HS-27A (cell line): ENCODE data around the gene ITGB4.

Experiments
- DNase-seq: peaks from one replicate; pipeline ENCODE4 v3.0.0-alpha.2; 2012; ENCODE audit warnings: low read depth, missing footprints

The ITGB4 gene

DNA sequence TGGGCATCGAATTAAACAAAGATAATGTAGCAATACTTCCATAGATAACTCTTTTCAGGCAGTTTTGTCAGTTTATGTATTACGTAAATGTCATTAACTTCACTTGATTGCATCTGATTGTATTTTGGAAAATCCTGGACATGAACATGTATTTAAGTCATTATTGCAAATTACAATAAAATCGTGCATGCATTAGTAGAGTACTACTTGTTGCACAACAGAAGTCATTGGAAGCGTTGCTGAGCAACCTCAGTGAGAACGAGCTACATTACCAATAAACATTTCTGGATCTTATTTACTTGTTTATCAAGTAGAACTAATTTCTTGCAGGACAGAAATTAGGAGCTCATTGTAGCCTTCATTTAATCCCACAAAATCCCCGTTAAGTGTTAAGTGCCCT is 70.0 kb downstream of the ITGB4 start:
- no peak for DNase-seq

DNA sequence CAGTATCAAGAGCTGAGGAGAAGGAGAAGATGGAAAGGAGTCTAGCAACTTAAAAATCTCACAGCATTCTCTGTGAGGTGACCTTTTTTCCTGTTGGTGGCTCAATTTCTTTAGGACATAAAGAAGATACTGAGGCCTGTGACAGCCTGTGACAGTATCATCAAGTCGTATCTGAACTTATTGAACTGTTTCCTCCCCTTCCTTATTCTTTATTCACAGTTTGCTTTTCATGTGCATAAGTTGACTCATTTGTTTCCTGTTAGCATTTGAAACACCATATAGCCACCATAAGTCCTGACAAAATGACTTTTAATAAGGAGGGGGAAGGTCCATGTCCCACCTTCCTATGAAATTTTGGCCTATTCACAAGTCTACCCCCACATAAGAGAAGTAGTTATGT is 72.2 kb downstream of the ITGB4 start:
- DNase-seq: no peak

DNA sequence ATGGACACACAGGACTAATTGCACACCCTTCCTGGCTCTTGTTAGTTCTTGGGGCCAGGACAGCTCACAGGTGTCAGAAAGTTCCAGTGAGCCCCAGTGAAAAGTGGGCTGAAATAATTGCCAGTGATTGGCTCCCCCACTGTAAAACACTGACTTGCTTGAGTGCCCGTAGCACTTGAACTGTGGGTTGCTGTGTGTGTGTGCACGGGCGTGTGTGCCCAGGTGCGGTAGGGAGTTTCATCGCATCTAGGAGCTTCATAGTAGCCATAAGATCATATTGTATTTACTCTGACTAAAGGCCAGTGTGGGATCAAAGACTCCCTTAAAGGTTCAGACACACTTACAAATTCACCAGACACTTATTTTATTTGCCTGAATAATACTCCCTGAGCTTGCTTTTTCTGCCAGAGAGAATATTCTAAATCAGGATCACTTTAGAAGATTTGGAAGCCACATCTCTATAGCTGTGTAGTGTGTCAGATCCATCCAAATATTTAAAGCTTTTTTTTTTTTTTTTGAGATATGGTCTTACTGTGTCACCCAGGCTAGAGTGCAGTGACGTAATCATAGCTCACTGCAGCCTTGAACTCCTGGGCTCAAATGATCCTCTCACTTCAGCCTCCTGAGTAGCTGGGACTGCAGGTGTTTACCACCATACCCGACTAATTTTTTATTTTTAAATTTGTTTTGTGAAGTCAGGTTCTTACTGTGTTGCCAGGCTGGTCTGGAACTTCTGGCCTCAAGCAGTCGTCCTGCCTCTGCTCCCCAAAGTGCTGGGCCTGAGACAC is 74.8 kb downstream of the ITGB4 start:
- no peak for DNase-seq

DNA sequence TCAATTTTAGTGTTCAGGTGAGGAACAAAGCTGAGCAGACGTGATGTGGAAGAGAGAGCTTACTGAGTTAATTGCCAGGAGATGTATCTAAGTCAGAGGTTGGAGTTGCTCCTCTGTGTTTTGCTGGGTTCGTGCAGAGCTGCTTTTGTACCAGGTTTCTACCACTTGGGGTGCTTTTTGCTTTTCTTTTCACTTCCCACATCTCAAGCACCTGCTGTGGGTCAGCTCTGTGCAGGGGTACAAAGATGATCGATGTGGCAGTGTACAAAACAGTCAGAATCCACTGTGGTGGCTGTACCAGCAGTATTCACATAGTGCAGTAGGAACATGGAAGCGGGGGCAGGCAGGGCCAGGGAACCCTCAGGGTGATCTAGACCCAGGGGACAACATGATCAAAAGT is 78.1 kb downstream of the ITGB4 start:
- no peak for DNase-seq

DNA sequence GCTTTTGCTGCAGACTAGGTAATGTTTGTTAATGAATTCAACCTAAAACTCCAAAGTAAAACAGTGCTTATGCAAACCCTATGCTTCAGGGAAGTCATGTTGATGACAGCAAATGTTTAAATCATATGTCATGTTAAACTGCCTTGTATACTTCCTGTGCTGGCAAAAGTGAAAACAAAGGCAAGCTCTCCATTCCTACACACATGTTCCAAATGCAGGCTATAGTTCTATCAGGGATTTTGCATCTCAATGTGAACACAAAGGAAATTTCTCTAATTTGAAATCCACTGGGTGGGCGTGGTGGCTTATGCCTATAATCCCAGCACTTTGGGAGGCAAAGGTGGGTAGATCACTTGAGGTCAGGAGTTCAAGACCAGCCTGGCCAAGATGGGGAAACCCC is 82.6 kb downstream of the ITGB4 start:
- DNase-seq: no peak

DNA sequence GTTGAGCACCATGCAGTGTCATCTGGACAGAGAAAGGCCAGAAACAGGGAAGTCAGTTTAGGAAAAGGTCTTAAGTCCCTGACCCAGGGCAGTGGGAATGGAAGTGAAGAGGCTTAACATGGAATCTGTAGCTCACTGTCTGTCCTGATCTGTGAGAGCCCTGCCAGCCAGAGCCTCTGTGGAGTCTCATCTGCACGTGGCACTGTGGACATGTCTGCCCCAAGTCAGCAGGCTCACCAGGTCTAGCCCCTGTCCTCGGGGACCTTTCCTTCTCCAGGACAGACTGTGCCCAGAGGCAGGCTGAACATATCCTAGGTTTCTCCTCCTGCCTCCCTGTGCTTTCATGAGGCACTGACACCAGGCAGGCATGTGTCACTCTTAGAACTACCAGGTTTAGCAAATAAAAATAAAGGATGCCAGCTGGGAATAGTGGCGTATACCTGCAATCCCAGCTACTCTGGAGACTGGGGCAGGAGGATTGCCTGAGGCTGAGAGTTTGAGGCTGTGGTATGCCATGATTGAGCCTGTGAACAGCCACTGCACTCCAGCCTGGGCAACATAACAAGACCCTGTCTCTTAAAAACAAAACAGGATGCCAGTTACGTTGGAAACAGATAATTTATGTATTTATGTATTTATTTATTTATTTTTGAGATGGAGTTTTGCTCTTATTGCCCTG is 85.7 kb downstream of the ITGB4 start:
- DNase-seq: no peak
